AG09319 (cell line): ENCODE data around the gene DHRS4.
"Not testable (repeated sequence)": the region's sequence is repeated elsewhere in the genome, so short reads cannot be mapped to it uniquely, and the experiment has no call there.

ENCODE experiments used
- DNase-seq: peaks from one replicate; pipeline ENCODE4 v3.0.0-alpha.2; 2010; ENCODE audit warnings: low read depth; ENCODE audit errors: extremely low read depth
- CTCF ChIP-seq: IDR thresholded peaks from 2 replicates; pipeline ENCODE4 v1.5.1; 2011; ENCODE audit warnings: low read depth, mild to moderate bottlenecking, inconsistent platforms, low read length, moderate library complexity

Gene DHRS4

GRCh38 chr14:23941230-23941629, 12.3 kb upstream of the DHRS4 start:
- TF ChIP-seq CTCF, result no peak

GRCh38 chr14:23941669-23942068, 11.9 kb upstream of the DHRS4 start:
- no peak for DNase-seq
- no peak for TF ChIP-seq CTCF

More at GRCh38 chr14:23941230-23941629, 12.3 kb upstream of the DHRS4 start:
- no peak for DNase-seq

- DNase-seq, result no peak
- TF ChIP-seq CTCF, result no peak
Observed at GRCh38 chr14:23942587-23942986, 11.0 kb upstream of the DHRS4 start.

- not testable (repeated sequence) for DNase-seq
Observed at GRCh38 chr14:23949069-23949468, 4.5 kb upstream of the DHRS4 start.

GRCh38 chr14:23950411-23951135, 3.0 kb upstream of the DHRS4 start:
- DNase-seq, result no peak
- no peak for TF ChIP-seq CTCF

- DNase-seq, result not testable (repeated sequence)
Observed at GRCh38 chr14:23951136-23951466, 2.5 kb upstream of the DHRS4 start.

- no peak for TF ChIP-seq CTCF
- no peak for DNase-seq
Observed at GRCh38 chr14:23951590-23952201, 1.9 kb upstream of the DHRS4 start.

GRCh38 chr14:23953116-23953463, 480 bp upstream of the DHRS4 start:
- DNase-seq, result not testable (repeated sequence)

GRCh38 chr14:23954279-23954614, 677 bp downstream of the DHRS4 start:
- not testable (repeated sequence) for DNase-seq

GRCh38 chr14:23954965-23955364, 1.4 kb downstream of the DHRS4 start:
- not testable (repeated sequence) for DNase-seq

GRCh38 chr14:23955811-23956210, 2.2 kb downstream of the DHRS4 start:
- DNase-seq, result not testable (repeated sequence)

GRCh38 chr14:23957913-23958569, 4.5 kb downstream of the DHRS4 start:
- DNase-seq, result not testable (repeated sequence)

- not testable (repeated sequence) for DNase-seq
Observed at GRCh38 chr14:23960899-23961298, 7.3 kb downstream of the DHRS4 start.

- not testable (repeated sequence) for DNase-seq
Observed at GRCh38 chr14:23961704-23962103, 8.1 kb downstream of the DHRS4 start.
